ENCODE results near the gene TBC1D4. TPM values are rescaled to one million over a fixed set of nuclear protein-coding genes. Genes with fewer than 3 reads are reported as not detected.
"Not testable (repeated sequence)": the region's sequence is repeated elsewhere in the genome, so short reads cannot be mapped to it uniquely, and the experiment has no call there.

The TBC1D4 gene
- total RNA-seq, 4 donors from 2014 or later: 49.9 to 279 (median 211) TPM

DNA sequence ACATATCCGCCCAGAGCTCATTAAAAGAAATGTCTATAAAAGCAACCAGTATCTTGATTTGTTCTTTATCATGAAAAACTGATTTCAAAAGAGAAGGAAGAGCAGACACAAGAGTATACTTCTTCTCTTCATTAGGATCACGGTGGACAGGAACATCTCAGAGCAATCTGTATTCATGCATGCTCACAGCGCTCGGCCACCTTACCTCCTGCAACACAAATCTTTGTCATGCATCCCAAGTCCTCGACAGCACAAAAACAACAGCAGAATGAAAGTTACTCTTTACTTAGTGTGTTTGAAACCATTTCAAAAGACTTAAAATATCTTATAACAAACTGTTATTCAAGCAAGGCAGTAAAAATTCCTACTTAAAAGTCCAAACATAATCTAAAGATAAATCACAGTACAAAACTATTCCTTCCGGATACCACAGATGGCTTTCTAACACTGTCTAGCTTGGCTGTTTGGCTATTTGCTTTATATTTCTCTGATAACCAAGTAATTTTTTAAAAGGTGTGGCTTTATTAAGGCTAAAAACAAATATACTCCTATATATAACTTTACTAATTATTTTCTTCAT, 174.5 kb downstream of the TBC1D4 start:
- in situ Hi-C loops (cut with MboI; ENCODE audit: low sequenced_read_pairs in 4 of 4) (no loop called here), intact Hi-C loops (cut with DNase I; ENCODE audit: low total_unique reads) (no loop called here)
- TF ChIP-seq POLR2A (IDR thresholded peaks at IDR 0.05): no peak
- TF ChIP-seq, protein P1, sequence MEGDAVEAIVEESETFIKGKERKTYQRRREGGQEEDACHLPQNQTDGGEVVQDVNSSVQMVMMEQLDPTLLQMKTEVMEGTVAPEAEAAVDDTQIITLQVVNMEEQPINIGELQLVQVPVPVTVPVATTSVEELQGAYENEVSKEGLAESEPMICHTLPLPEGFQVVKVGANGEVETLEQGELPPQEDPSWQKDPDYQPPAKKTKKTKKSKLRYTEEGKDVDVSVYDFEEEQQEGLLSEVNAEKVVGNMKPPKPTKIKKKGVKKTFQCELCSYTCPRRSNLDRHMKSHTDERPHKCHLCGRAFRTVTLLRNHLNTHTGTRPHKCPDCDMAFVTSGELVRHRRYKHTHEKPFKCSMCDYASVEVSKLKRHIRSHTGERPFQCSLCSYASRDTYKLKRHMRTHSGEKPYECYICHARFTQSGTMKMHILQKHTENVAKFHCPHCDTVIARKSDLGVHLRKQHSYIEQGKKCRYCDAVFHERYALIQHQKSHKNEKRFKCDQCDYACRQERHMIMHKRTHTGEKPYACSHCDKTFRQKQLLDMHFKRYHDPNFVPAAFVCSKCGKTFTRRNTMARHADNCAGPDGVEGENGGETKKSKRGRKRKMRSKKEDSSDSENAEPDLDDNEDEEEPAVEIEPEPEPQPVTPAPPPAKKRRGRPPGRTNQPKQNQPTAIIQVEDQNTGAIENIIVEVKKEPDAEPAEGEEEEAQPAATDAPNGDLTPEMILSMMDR (IDR thresholded peaks at IDR 0.05 in 4 of 5, conservative IDR thresholded peaks at IDR 0.05 in 1 of 5): no peak
- H3K27ac ChIP-seq: no peak overlapping the region
- no peaks in the 10 kb centered on the region for H3K27me3 ChIP-seq
- H3K9me3 ChIP-seq: no peaks in the 10 kb centered on the region
- H3K4me1 ChIP-seq: peaks cover 9 to 23% of the 10 kb centered on the region in 2 donors
- no peak overlapping the region for H3K4me3 ChIP-seq
- DNase-seq (no peak), ATAC-seq (no peak)
- H3K36me3 ChIP-seq: peaks cover 0 to 57% of the 10 kb centered on the region in 2 donors

- not testable (repeated sequence) for ATAC-seq
- H3K36me3 ChIP-seq: peaks cover 0 to 55% of the 10 kb centered on the region in 2 donors
These were observed 175.0 kb downstream of the TBC1D4 start for GRCh38 chr13:75306967-75307366.

DNA sequence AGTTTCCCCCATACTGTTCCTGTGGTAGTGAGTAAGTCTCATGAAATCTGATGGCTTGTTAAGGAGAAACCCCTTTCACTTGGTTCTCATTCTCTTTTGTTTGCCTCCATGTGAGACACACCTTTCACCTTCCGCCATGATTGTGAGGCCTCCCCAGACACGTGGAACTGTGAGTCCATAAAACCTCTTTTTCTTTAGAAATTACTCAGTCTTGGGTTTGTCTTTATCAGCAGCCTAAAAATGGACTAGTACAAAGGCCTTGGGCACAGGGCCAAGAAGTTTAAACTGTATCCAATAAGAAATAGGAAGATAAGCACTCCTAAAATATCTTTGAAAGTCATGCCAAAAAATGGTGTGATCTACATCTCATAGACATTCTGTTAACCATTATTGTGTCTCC, 176.9 kb downstream of the TBC1D4 start:
- no peaks in the 10 kb centered on the region for H3K9me3 ChIP-seq
- DNase-seq (no peak), ATAC-seq (no peak)
- in situ Hi-C loops (cut with MboI; ENCODE audit: low sequenced_read_pairs in 4 of 4) (no loop called here), intact Hi-C loops (cut with DNase I; ENCODE audit: low total_unique reads) (no loop called here)
- no peak for TF ChIP-seq POLR2A (IDR thresholded peaks at IDR 0.05)
- TF ChIP-seq, protein P1 (IDR thresholded peaks at IDR 0.05 in 4 of 5, conservative IDR thresholded peaks at IDR 0.05 in 1 of 5): no peak
- H3K36me3 ChIP-seq: peaks cover 0 to 49% of the 10 kb centered on the region in 2 donors
- no peak overlapping the region for H3K27ac ChIP-seq
- H3K27me3 ChIP-seq: no peaks in the 10 kb centered on the region
- peaks cover 9 to 23% of the 10 kb centered on the region in 2 donors for H3K4me1 ChIP-seq
- no peak overlapping the region for H3K4me3 ChIP-seq

More at GRCh38 chr13:75306967-75307366, 175.0 kb downstream of the TBC1D4 start:
- in situ Hi-C loops (cut with MboI; ENCODE audit: low sequenced_read_pairs in 4 of 4); H3K27me3 ChIP-seq; DNase-seq; intact Hi-C loops (cut with DNase I; ENCODE audit: low total_unique reads); H3K9me3 ChIP-seq; H3K4me3 ChIP-seq; H3K27ac ChIP-seq: not testable (repeated sequence)
- peaks cover 9 to 23% of the 10 kb centered on the region in 2 donors for H3K4me1 ChIP-seq

DNA sequence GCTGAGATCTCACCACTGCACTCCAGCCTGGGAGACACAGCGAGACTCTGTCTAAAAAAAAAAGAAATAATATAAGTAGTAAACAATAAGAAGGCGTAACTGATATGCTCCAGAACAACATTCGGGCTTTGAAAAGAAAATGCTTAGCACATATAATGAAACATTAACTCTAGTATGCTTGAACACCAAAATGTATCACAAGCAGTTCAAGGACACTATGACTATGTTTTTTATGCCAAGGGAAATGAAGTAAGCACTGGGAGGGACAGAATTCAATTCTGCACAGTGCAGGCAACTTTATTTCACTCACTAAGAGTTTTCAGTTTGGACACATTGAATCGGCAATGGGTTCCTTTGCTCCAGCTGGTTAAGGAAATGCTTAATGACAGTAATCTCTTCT, 178.7 kb downstream of the TBC1D4 start:
- ATAC-seq (no peak), DNase-seq (no peak)
- Histone ChIP-seq H3K36me3 (peaks cover 0 to 52% of the 10 kb centered on the region in 2 donors), H3K4me1 (peaks cover 9 to 23% of the 10 kb centered on the region in 2 donors), H3K27me3 (no peaks in the 10 kb centered on the region), H3K4me3 (no peak overlapping the region), H3K27ac (peak overlapping the region in 3 of 4 donors; percentile 5 to 16 (median 9)), H3K9me3 (no peaks in the 10 kb centered on the region)
- TF ChIP-seq, protein P1 (IDR thresholded peaks at IDR 0.05 in 4 of 5, conservative IDR thresholded peaks at IDR 0.05 in 1 of 5): no peak
- TF ChIP-seq POLR2A (IDR thresholded peaks at IDR 0.05): no peak
- intact Hi-C loops (cut with DNase I; ENCODE audit: low total_unique reads): no loop called here
- in situ Hi-C loops (cut with MboI; ENCODE audit: low sequenced_read_pairs in 4 of 4): no loop called here

GRCh38 chr13:75302071-75302698, 179.8 kb downstream of the TBC1D4 start:
- no peak overlapping the region for H3K4me3 ChIP-seq
- no peak for DNase-seq
- TF ChIP-seq POLR2A (IDR thresholded peaks at IDR 0.05): no peak
- TF ChIP-seq, protein P1 (IDR thresholded peaks at IDR 0.05 in 4 of 5, conservative IDR thresholded peaks at IDR 0.05 in 1 of 5): no peak
- H3K36me3 ChIP-seq: peaks cover 0 to 49% of the 10 kb centered on the region in 2 donors
- intact Hi-C loops (cut with DNase I; ENCODE audit: low total_unique reads) (no loop called here), in situ Hi-C loops (cut with MboI; ENCODE audit: low sequenced_read_pairs in 4 of 4) (no loop called here)
- H3K27ac ChIP-seq: peak overlapping the region in 1 of 4 donors; percentile 16
- no peaks in the 10 kb centered on the region for H3K9me3 ChIP-seq
- H3K27me3 ChIP-seq: no peaks in the 10 kb centered on the region
- H3K4me1 ChIP-seq: peaks cover 9 to 23% of the 10 kb centered on the region in 2 donors
- ATAC-seq: no peak
